HepG2 (cell line): ENCODE measurements around the gene AXIN1. TPM values are rescaled to one million over a fixed set of nuclear protein-coding genes. Genes with fewer than 3 reads are reported as not detected.

Source experiments
- CBX5 ChIP-seq: sonication (generic); formaldehyde crosslinking; IDR thresholded peaks from 2 replicates; pipeline ENCODE4 v1.4.0; 2020; ENCODE audit warnings: missing genetic modification reagents, borderline replicate concordance
- CTCF ChIP-seq: sonication (generic); formaldehyde crosslinking; IDR thresholded peaks from 2 replicates; pipeline ENCODE4 v1.5.0; 2020; ENCODE audit warnings: mild to moderate bottlenecking, missing genetic modification reagents, moderate library complexity
- EP300 ChIP-seq, 3 experiments: sonication (generic) in 1 of 3; formaldehyde crosslinking in 1 of 3; IDR thresholded peaks; 2 replicates each; pipeline versions ENCODE4 v1.5.1 to v1.6.1; 2011 to 2020; ENCODE audit warnings: low read depth in 2 of 3, low read length in 2 of 3, borderline replicate concordance in 1 of 3, improper control_type of control experiment in 1 of 3, mild to moderate bottlenecking in 1 of 3, missing genetic modification reagents in 1 of 3, moderate library complexity in 1 of 3
- ETV5 ChIP-seq: IDR thresholded peaks from 2 replicates; pipeline ENCODE4 v1.6.1; 2018; ENCODE audit warnings: missing biosample characterization, missing genetic modification reagents, inconsistent platforms, borderline replicate concordance
- HMGXB4 ChIP-seq, 2 experiments: sonication (generic) in 1 of 2; formaldehyde crosslinking in 1 of 2; IDR thresholded peaks; 2 replicates each; pipeline versions ENCODE4 v1.4.0 to v1.6.1; 2018 to 2020; ENCODE audit warnings: missing genetic modification reagents in 2 of 2, borderline replicate concordance in 1 of 2, low read depth in 1 of 2, mild to moderate bottlenecking in 1 of 2, missing biosample characterization in 1 of 2
- KDM2A ChIP-seq: sonication (generic); formaldehyde crosslinking; IDR thresholded peaks from 2 replicates; pipeline ENCODE4 v1.4.0; 2020; ENCODE audit warnings: low read depth, missing genetic modification reagents, borderline replicate concordance
- RBAK ChIP-seq: sonication (generic); formaldehyde crosslinking; IDR thresholded peaks from 2 replicates; pipeline ENCODE4 v1.5.1; 2020; ENCODE audit warnings: mild to moderate bottlenecking, missing genetic modification reagents
- RXRA ChIP-seq: sonication (generic); formaldehyde crosslinking; IDR thresholded peaks from 2 replicates; pipeline ENCODE4 v1.5.1; 2020; ENCODE audit warnings: missing genetic modification reagents
- SPEN ChIP-seq: sonication (generic); formaldehyde crosslinking; IDR thresholded peaks from 2 replicates; pipeline ENCODE4 v1.5.1; 2020; ENCODE audit warnings: low read depth, mild to moderate bottlenecking, missing genetic modification reagents
- ZBTB7B ChIP-seq: sonication (generic); formaldehyde crosslinking; IDR thresholded peaks from 2 replicates; pipeline ENCODE4 v1.4.0; 2020; ENCODE audit warnings: missing genetic modification reagents
- ZFX ChIP-seq: sonication (generic); formaldehyde crosslinking; IDR thresholded peaks from 2 replicates; pipeline ENCODE4 v1.4.0; 2020; ENCODE audit warnings: mild to moderate bottlenecking, low read depth, missing genetic modification reagents, moderate library complexity
- ZKSCAN5 ChIP-seq: sonication (generic); formaldehyde crosslinking; IDR thresholded peaks from 2 replicates; pipeline ENCODE4 v1.5.1; 2020; ENCODE audit warnings: mild to moderate bottlenecking, missing genetic modification reagents
- ZNF354B ChIP-seq: sonication (generic); formaldehyde crosslinking; IDR thresholded peaks from 2 replicates; pipeline ENCODE4 v1.8.0; 2022; ENCODE audit warnings: mild to moderate bottlenecking, missing genetic modification reagents
- ZNF441 ChIP-seq: sonication (generic); formaldehyde crosslinking; IDR thresholded peaks from 2 replicates; pipeline ENCODE4 v1.7.0; 2021; ENCODE audit warnings: missing genetic modification reagents, borderline replicate concordance
- ZNF501 ChIP-seq: sonication (generic); formaldehyde crosslinking; IDR thresholded peaks from 2 replicates; pipeline ENCODE4 v1.5.1; 2020; ENCODE audit warnings: mild to moderate bottlenecking, moderate library complexity, missing genetic modification reagents
- ZNF503 ChIP-seq: sonication (generic); formaldehyde crosslinking; IDR thresholded peaks from 2 replicates; pipeline ENCODE4 v1.4.0; 2020; ENCODE audit warnings: missing genetic modification reagents
- ZNF574 ChIP-seq: sonication (generic); formaldehyde crosslinking; IDR thresholded peaks from 2 replicates; pipeline ENCODE4 v1.4.0; 2020; ENCODE audit warnings: missing genetic modification reagents
- ZNF703 ChIP-seq: sonication (generic); formaldehyde crosslinking; IDR thresholded peaks from 2 replicates; pipeline ENCODE4 v1.5.1; 2020; ENCODE audit warnings: missing genetic modification reagents, mild to moderate bottlenecking, moderate library complexity, borderline replicate concordance
- polyA plus RNA-seq, 8 experiments: library from polyadenylated mRNA; depleted of rRNA in 3 of 8; stranded (reverse) in 7 of 8; unstranded in 1 of 8; fragments of >200 nt; fragmentation: Illumina TruSeq in 4 of 8; extraction: Trizol in 4 of 8; gene quantifications; 2 replicates each; pipeline versions ENCODE4 v1.2.1 to v1.2.3, GENCODE V29; 2011 to 2016; ENCODE audit warnings: low read depth in 4 of 8, missing spikeins in 1 of 8, mixed read lengths in 1 of 8; ENCODE audit not compliant: insufficient read depth in 1 of 8
- total RNA-seq, 5 experiments: library from RNA; depleted of rRNA; stranded (reverse); fragments of >200 nt; fragmentation: Illumina TruSeq; extraction: Trizol; gene quantifications; 2 replicates each; pipeline ENCODE4 v1.2.3, GENCODE V29; 2016; ENCODE audit warnings: low read depth in 1 of 5

AXIN1 gene
- total and polyA plus RNA-seq, 2 of the 13 experiments (the other 11 are each of a cell fraction or from before 2014, with no cell fraction given): 24.0 to 26.0 TPM

GRCh38 chr16:391885-392335 is 39.4 kb upstream of the AXIN1 start (continued):
- TF ChIP-seq CBX5 (CRISPR knock-in tag): peak; percentile 84; the same call in 1 of the 2 replicates
- TF ChIP-seq CTCF: peak; percentile 97
- peak; percentile 45; the same call in 1 of the 2 replicates for TF ChIP-seq ZNF574
- TF ChIP-seq ZBTB7B (CRISPR knock-in tag): no peak
- no peak for TF ChIP-seq ZNF354B (CRISPR knock-in tag)
- TF ChIP-seq HMGXB4 (CRISPR knock-in tag; IDR thresholded peaks at IDR 0.05; ENCODE audit: borderline replicate concordance in 1 of 2, low read depth in 1 of 2): peak; percentile 38 to 39; a peak in 1 of 4 replicates
- no peak for TF ChIP-seq EP300 (IDR thresholded peaks at IDR 0.05; ENCODE audit: low read depth in 2 of 2, low read length in 2 of 2)
- 0 out of 2 replicates have a peak, but pooled peaks have one; percentile 21 for TF ChIP-seq EP300 (CRISPR knock-in tag; IDR thresholded peaks at IDR 0.05; ENCODE audit: borderline replicate concordance)
- TF ChIP-seq ZKSCAN5 (CRISPR knock-in tag): peak; percentile 99
- 0 out of 2 replicates have a peak, but pooled peaks have one; percentile 12 for TF ChIP-seq ETV5
- TF ChIP-seq ZNF501 (CRISPR knock-in tag): peak; percentile 39; the same call in 1 of the 2 replicates
- no peak for TF ChIP-seq ZNF503
- peak; percentile 49; the same call in 1 of the 2 replicates for TF ChIP-seq KDM2A
- TF ChIP-seq RBAK (CRISPR knock-in tag): peak; percentile 100
- 0 out of 2 replicates have a peak, but pooled peaks have one; percentile 25 for TF ChIP-seq SPEN (CRISPR knock-in tag)
- TF ChIP-seq ZNF703: no peak
- TF ChIP-seq ZFX (CRISPR knock-in tag): 0 out of 2 replicates have a peak, but pooled peaks have one; percentile 15
- no peak for TF ChIP-seq ZNF441 (CRISPR knock-in tag)
- 0 out of 2 replicates have a peak, but pooled peaks have one; percentile 24 for TF ChIP-seq RXRA (CRISPR knock-in tag)
